Kidney (tissue), 14 donors: ENCODE results near the gene RTN4IP1. TPM values are rescaled to one million over a fixed set of nuclear protein-coding genes. Genes with fewer than 3 reads are reported as not detected.

Source experiments
- DNase-seq, 5 donors: peaks; one replicate each; pipeline ENCODE4 v3.0.0-alpha.2; 2013 to 2020
- FAIRE-seq: peaks from 2 replicates; lab custom pipeline; 2012; peaks lifted over from hg19 to GRCh38; lab: Jason Lieb, UNC
- H3K27ac ChIP-seq, 2 donors: one replicate each; pipeline ENCODE4 v1.7.0; 2013; ENCODE audit warnings: low read depth in 2 of 2, low read length in 2 of 2, inconsistent platforms in 1 of 2
- H3K27me3 ChIP-seq: one replicate; pipeline ENCODE4 v1.7.1; 2013; ENCODE audit warnings: low read length, inconsistent platforms; ENCODE audit not compliant: control insufficient read depth, insufficient read depth
- H3K36me3 ChIP-seq, 3 donors: one replicate each; pipeline versions ENCODE4 v1.7.0 to v1.7.1; 2013; ENCODE audit warnings: low read length in 3 of 3, control low read depth in 1 of 3, inconsistent platforms in 1 of 3; ENCODE audit not compliant: insufficient read depth in 3 of 3, control insufficient read depth in 2 of 3
- H3K4me1 ChIP-seq, 3 donors: one replicate each; pipeline versions ENCODE4 v1.7.0 to v1.7.1; 2013; ENCODE audit warnings: low read length in 3 of 3, inconsistent platforms in 1 of 3, low read depth in 1 of 3; ENCODE audit not compliant: control insufficient read depth in 2 of 3, insufficient read depth in 2 of 3
- H3K4me3 ChIP-seq, 3 donors: one replicate each; pipeline versions ENCODE4 v1.7.0 to v1.8.1; 2013; ENCODE audit warnings: low read length in 3 of 3, control low read depth in 1 of 3, inconsistent platforms in 1 of 3
- H3K9ac ChIP-seq, 3 donors: one replicate each; pipeline versions ENCODE4 v1.7.0 to v1.7.1; 2013; ENCODE audit warnings: low read length in 3 of 3, control low read depth in 1 of 3, inconsistent platforms in 1 of 3
- H3K9me3 ChIP-seq, 3 donors: one replicate each; pipeline versions ENCODE4 v1.7.0 to v1.7.1; 2013; ENCODE audit warnings: low read length in 3 of 3, control low read depth in 1 of 3, inconsistent platforms in 1 of 3; ENCODE audit not compliant: control insufficient read depth in 2 of 3, insufficient read depth in 1 of 3
- intact Hi-C: fragments of 100-400 bp; cut with DNase I; formaldehyde crosslinking; loops from one replicate; pipeline ENCODE4 v1.11.1; 2022
- polyA plus RNA-seq: library from polyadenylated mRNA; stranded (reverse); fragments of 350-450 nt; fragmentation: Illumina TruSeq; extraction: RNeasy Lipid Tissue Mini Kit (QIAGEN cat#74804); gene quantifications from one replicate; pipeline ENCODE4 v1.2.3, GENCODE V29; 2014; ENCODE audit warnings: low read depth, low replicate concordance; ENCODE audit not compliant: insufficient read depth
- total RNA-seq: library from RNA; stranded (reverse); fragmentation: NEBNext Ultra II Directional; extraction: Animal tissue kit (Norgen Biotek cat#: 25700); gene quantifications from one replicate; pipeline ENCODE4 v1.2.1, GENCODE V29; 2021
- TF ChIP-seq, protein P1 (sequence below): IDR thresholded peaks from 3 replicates; pipeline ENCODE4 v1.5.1; 2012; ENCODE audit warnings: mild to moderate bottlenecking, moderate library complexity, borderline replicate concordance; ENCODE audit not compliant: insufficient read depth; ENCODE audit errors: extremely low read depth
- donor health status: control.
- donor health status: control.
- donor health status: control.
- donor health status: control.
- donor health status: control.
- donor health status: DM: yes; HTN: yes; CAD: no.
- donor health status: Normal renal cell carcinoma (clear cell type).

The RTN4IP1 gene
- total and polyA plus RNA-seq, 2 donors from 2014 or later: 8.9 to 19.3 TPM

DNA sequence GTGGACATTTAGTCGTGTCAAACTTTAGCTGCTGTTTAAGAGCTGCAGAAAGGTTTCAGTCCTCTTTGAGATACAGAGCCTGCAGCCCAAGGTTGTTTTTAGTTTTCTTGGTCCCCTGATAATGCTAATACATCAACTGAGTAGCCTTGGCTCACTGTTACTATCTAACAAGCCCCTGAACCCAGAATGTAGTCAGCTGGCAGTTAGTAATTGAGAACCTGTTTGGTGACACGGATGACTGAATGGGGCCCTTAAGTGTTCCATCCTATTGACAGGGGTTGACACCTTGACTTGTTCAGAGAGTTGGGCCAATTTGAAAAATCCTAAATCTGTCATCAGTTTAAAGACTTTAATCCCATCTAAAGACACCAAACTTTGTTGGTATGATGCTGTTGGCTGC is 2.8 kb downstream of the RTN4IP1 start:
- intact Hi-C loops: no loop called here
- no peak overlapping the region for H3K27ac ChIP-seq
- peaks cover 3 to 7% (median 3%) of the 10 kb centered on the region in 3 donors for H3K4me1 ChIP-seq
- no peaks in the 10 kb centered on the region for H3K9me3 ChIP-seq
- no peak for FAIRE-seq
- H3K27me3 ChIP-seq: no peaks in the 10 kb centered on the region
- DNase-seq: peak in 3 of 5 donors; percentile 17 to 52 (median 45)
- TF ChIP-seq, protein P1, sequence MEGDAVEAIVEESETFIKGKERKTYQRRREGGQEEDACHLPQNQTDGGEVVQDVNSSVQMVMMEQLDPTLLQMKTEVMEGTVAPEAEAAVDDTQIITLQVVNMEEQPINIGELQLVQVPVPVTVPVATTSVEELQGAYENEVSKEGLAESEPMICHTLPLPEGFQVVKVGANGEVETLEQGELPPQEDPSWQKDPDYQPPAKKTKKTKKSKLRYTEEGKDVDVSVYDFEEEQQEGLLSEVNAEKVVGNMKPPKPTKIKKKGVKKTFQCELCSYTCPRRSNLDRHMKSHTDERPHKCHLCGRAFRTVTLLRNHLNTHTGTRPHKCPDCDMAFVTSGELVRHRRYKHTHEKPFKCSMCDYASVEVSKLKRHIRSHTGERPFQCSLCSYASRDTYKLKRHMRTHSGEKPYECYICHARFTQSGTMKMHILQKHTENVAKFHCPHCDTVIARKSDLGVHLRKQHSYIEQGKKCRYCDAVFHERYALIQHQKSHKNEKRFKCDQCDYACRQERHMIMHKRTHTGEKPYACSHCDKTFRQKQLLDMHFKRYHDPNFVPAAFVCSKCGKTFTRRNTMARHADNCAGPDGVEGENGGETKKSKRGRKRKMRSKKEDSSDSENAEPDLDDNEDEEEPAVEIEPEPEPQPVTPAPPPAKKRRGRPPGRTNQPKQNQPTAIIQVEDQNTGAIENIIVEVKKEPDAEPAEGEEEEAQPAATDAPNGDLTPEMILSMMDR: no peak
- no peak overlapping the region for H3K9ac ChIP-seq
- H3K36me3 ChIP-seq: peaks cover 0 to 3% (median 2%) of the 10 kb centered on the region in 3 donors
- H3K4me3 ChIP-seq: no peak overlapping the region

DNA sequence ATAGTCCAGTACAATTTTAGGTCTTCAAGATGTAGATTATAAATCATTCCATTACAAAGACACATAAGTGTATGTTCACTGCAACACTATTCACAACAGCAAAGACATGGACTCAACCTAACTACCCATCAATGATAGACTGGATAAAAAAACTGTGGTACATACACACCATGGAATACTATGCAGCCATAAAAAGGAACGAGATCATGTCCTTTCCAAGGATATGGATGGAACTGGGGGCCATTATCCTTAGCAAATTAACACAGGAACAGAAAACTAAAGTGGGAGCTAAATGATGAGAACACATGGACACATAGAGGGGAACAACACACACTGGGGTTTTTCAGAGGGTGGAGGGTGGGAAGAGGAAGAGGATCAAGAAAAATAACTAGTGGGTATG is 6.3 kb downstream of the RTN4IP1 start:
- intact Hi-C loops: no loop called here
- FAIRE-seq: no peak
- H3K9me3 ChIP-seq: no peaks in the 10 kb centered on the region

DNA sequence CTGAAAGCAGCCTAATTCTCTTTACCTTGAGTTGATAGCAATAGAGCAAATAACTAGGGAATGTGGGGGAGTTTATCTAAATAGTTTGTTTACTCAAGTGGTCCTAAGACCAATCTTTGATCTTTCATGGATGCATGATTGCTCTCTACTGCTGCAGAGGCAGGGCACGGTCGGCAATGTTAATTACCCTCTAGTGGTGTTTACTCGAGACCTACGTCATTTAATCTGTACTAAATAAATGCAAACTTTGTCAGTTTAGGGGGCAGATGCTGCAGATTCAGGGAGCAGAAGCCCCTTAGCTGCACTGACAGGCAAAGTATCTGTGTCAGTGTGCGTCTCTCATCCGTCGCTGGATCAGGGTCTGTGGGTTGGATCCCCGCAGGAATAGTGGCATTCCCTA is 6.9 kb downstream of the RTN4IP1 start:
- H3K27me3 ChIP-seq: no peaks in the 10 kb centered on the region
- intact Hi-C loops: no loop called here
- TF ChIP-seq, protein P1: no peak
- peaks cover 0 to 3% (median 2%) of the 10 kb centered on the region in 3 donors for H3K36me3 ChIP-seq
- FAIRE-seq (no peak), DNase-seq (peak in 1 of 5 donors; percentile 6)
- H3K9ac ChIP-seq: no peak overlapping the region
- no peaks in the 10 kb centered on the region for H3K9me3 ChIP-seq
- no peak overlapping the region for H3K27ac ChIP-seq
- H3K4me1 ChIP-seq: peaks cover 0 to 3% (median 3%) of the 10 kb centered on the region in 3 donors
- no peak overlapping the region for H3K4me3 ChIP-seq

More for the DNA sequence above, 6.3 kb downstream of the RTN4IP1 start:
- peaks cover 0 to 3% (median 3%) of the 10 kb centered on the region in 3 donors for H3K4me1 ChIP-seq
- DNase-seq: no peak
- no peak overlapping the region for H3K27ac ChIP-seq
- TF ChIP-seq, protein P1: no peak
- H3K9ac ChIP-seq: no peak overlapping the region
- peaks cover 0 to 3% (median 2%) of the 10 kb centered on the region in 3 donors for H3K36me3 ChIP-seq
- no peak overlapping the region for H3K4me3 ChIP-seq
- H3K27me3 ChIP-seq: no peaks in the 10 kb centered on the region
